GM19240 (cell line): ENCODE results near the gene ATR.
A peak's percentile ranks its signal among the peaks of the same experiment; 100 is the strongest.
"Not testable (repeated sequence)": the region's sequence is repeated elsewhere in the genome, so short reads cannot be mapped to it uniquely, and the experiment has no call there.

ENCODE experiments used
- DNase-seq: peaks from one replicate; pipeline ENCODE4 v3.0.0; 2011; ENCODE audit warnings: low spot score; ENCODE audit not compliant: insufficient read length

The ATR gene

GRCh38 chr3:142450189-142450588 is 128.3 kb downstream of the ATR start:
- no peak for DNase-seq

DNA sequence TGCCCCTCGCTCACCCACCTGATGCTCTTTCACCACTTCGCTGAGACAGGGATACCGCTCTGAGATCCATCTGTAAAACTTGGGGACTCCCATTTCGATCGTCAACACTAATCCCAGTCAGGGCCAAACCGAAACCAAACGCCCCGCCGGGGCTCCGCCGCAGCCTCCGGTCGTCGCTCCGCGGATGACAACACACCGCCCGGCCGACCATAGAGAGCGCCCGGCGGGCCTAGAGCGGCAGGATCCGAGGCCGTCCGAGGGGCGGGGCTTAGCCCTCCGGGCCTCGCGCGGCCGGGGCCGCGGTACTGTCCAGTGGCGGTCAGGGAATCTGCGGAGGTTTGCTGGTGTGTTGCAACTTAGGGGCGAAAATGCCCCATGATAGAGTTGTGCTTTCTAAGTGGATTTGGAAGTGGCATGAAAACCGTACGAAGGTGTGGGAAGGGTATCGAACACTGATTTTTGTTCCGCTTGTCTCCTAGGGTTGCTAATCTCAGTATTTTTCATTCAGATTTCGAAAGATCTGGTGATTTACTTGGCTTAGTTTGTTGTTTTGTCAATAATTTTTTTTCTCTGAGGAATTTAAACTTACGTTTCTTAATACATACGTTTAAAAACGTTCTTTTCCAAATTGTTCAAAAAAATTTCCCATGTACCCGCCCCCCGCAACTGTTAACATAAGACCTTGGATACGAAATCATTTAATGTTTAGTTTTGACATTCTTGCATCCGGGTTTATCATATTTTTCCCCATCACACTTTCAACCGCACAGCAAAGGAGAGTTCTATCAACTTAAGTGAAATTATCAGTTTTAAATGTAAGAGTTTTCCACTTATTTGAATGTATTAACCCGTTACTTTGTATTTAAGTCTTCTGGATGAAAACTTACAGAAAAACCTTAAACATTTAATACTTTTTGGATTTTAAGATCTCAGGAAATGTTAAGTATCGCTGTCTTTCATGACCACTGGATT is 130.4 kb downstream of the ATR start, which contains the start of gene XRN1:
Gene XRN1, minus strand, starts transcription at position 186 of the 972 bp plus-strand sequence. Its CDS starts 93 bp downstream, at position 93.
- peak; percentile 92 for DNase-seq

GRCh38 chr3:142447301-142447851 is 131.2 kb downstream of the ATR start:
- peak; percentile 28 for DNase-seq

DNA sequence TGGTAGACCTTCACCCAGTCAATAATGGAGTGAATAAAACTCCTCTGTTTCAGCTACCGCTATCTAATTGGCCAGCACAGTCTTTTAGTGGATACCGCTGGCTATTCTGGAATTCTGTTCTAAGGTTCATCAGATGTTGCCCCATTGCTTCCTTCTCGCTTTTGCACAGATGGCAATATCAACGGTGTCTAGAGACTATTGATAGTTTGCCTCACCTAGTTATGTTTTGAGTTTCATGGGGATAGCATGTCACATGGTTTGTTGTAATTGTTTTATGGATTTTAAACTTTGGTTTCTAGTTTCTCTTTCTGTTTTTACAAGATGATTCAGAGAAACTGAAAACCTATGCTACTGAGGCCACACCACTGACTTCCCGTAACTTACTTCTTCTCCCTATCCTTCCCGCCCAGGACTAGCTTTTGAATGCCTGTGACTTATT is 132.7 kb downstream of the ATR start:
- no peak for DNase-seq

- DNase-seq: no peak
Observed at GRCh38 chr3:142444343-142444742, 134.2 kb downstream of the ATR start.

DNA sequence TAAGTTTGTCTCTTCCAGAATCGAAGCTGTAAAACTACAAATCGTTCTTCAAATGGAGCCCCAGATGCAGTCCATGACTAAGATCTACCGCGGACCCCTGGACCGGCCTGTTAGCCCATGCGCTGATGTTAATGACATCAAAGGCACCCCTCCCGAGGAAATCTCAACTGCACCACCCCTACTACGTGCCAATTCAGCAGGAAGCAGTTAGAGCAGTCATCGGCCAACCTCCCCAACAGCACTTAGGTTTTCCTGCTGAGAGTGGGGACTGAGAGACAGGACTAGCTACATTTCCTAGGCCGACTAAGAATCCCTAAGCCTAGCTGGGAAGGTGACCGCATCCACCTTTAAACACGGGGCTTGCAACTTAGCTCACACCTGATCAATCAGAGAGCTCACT is 135.5 kb downstream of the ATR start:
- not testable (repeated sequence) for DNase-seq

- DNase-seq: not testable (repeated sequence)
Observed at GRCh38 chr3:142439499-142440220, 138.9 kb downstream of the ATR start.

- DNase-seq: not testable (repeated sequence)
Observed at GRCh38 chr3:142438096-142438495, 140.4 kb downstream of the ATR start.

GRCh38 chr3:142436951-142437585 is 141.5 kb downstream of the ATR start:
- no peak for DNase-seq

DNA sequence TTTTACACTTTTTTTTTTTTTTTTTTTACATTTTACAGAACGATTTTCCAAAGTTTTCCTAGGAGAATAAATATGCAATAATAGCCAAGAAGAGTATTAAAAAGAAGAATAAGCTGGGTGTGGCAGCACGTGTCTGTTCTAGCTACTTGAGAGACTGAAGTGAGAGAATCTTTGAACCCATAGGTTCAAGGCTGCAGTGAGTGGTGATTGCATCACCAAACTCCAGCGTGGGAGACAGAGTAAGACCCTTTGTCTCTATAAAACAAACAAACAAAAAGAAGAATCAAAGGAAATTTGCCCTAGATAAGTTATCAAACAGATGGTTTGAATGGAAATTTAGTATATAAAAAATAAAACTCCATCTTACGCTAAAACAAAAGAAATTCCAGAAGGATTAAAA is 144.0 kb downstream of the ATR start:
- no peak for DNase-seq

GRCh38 chr3:142433110-142433509 is 145.4 kb downstream of the ATR start:
- DNase-seq: no peak

GRCh38 chr3:142429582-142429981 is 149.0 kb downstream of the ATR start:
- DNase-seq: no peak

GRCh38 chr3:142424754-142425153 is 153.8 kb downstream of the ATR start:
- no peak for DNase-seq

GRCh38 chr3:142418926-142419592 is 159.5 kb downstream of the ATR start:
- no peak for DNase-seq

DNA sequence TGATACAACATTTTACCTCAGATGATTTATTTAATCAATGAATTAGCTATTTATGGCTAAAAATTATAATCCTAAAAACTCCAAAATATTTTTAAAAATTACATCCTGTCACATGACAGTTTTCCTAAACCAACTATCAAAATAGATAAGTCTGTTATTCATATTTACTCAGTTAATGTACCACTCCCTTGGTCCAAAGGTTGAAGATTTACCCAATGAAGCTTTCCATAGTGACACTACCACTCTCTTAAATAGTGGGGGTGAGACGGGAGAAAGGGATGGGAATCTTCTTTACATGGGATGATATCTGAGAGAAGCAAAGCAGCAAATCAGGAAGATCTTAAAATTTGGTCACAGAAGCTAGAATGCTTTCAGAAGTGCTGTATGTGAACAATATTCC is 161.2 kb downstream of the ATR start:
- DNase-seq: no peak

- DNase-seq: not testable (repeated sequence)
Observed at GRCh38 chr3:142400537-142400936, 178.0 kb downstream of the ATR start.
